ENCODE data around the gene ZC3H10. TPM values are rescaled to one million over a fixed set of nuclear protein-coding genes. Genes with fewer than 3 reads are reported as not detected.

ZC3H10 gene
- polyA plus RNA-seq, 1 experiment: 1.6 TPM

DNA sequence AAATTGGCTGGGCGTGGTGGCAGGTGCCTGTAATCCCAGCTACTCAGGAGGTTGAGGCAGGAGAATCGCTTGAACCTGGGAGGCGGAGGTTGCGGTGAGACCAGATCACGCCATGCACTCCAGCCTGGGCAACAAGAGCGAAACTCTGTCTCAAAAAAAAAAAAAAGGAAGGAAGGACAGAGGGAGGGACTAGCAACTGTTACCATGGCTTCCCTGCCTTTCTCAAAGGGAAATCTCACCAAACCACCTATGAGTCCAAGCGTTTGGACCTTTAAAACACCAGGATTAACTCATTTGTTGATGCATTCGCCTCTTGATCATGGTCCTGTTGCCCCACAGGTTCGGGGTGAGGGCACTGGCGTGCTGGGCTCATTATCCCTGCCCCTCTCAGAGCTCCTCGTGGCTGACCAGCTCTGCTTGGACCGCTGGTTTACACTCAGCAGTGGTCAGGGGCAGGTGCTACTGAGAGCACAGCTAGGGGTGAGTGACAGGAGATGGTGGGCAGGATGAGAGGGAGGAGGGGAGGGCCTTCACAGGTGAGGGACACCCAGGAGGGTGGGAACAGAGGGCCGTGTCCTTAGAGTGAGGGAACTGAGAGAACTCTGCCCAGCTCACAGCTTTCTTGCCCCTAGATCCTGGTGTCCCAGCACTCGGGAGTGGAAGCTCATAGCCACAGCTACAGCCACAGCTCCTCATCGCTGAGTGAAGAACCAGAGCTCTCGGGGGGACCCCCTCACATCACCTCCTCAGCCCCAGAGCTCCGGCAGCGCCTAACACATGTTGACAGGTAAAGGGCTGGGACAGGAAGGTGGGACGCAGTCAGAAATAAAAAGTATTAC, 24.1 kb downstream of the ZC3H10 start:
- CTCF ChIA-PET: interaction anchor here (1.5 to 4.0 kb wide), 4 partner anchors 10 to 16 kb away, joined by 3 to 21 read pairs (median 5); partner anchors contain the start of genes ESYT1 and MYL6B
- Histone ChIP-seq H3K27me3 (ENCODE audit: control insufficient read depth, insufficient read depth, low read length) (no peaks in the 10 kb centered on the region), H3K36me3 (ENCODE audit: control insufficient read depth, insufficient read depth, low read length) (peaks cover 31% of the 10 kb centered on the region), H3K4me3 (ENCODE audit: low read depth, low read length) (no peak overlapping the region)
- TF ChIP-seq, protein P1, sequence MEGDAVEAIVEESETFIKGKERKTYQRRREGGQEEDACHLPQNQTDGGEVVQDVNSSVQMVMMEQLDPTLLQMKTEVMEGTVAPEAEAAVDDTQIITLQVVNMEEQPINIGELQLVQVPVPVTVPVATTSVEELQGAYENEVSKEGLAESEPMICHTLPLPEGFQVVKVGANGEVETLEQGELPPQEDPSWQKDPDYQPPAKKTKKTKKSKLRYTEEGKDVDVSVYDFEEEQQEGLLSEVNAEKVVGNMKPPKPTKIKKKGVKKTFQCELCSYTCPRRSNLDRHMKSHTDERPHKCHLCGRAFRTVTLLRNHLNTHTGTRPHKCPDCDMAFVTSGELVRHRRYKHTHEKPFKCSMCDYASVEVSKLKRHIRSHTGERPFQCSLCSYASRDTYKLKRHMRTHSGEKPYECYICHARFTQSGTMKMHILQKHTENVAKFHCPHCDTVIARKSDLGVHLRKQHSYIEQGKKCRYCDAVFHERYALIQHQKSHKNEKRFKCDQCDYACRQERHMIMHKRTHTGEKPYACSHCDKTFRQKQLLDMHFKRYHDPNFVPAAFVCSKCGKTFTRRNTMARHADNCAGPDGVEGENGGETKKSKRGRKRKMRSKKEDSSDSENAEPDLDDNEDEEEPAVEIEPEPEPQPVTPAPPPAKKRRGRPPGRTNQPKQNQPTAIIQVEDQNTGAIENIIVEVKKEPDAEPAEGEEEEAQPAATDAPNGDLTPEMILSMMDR (IDR thresholded peaks at IDR 0.05; ENCODE audit: insufficient read depth, low read depth, low read length): no peak
- DNase-seq (ENCODE audit: low read depth): no peak
- POLR2A ChIA-PET: no interaction called here

DNA sequence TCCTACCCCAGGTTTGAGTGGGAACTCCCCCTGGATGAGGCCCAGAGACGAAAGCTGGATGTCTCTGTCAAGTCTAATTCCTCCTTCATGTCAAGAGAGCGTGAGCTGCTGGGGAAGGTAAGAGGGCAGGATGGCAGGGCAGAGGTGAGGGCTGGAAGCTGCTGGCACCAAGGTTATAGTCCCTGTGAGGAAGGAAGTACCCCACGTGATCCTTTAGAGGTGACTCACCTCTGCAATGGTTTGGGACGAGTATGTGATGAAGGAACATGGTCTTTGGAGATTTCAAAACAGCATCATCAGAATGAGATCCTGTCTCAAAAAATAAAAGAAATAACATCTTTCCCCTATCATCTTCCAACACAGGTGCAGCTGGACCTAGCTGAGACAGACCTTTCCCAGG, 25.2 kb downstream of the ZC3H10 start:
- ChIA-PET CTCF (interaction anchor here (1.5 to 4.0 kb wide), 5 partner anchors 9 to 46 kb away, joined by 3 to 21 read pairs (median 7); partner anchors contain the start of genes ESYT1, MYL6B and SMARCC2), POLR2A (interaction anchor here (0.6 kb wide), 1 partner anchor 24 kb away, joined by 3 read pairs; no protein-coding TSS in a partner anchor)
- H3K27me3 ChIP-seq (ENCODE audit: control insufficient read depth, insufficient read depth, low read length): no peaks in the 10 kb centered on the region
- peaks cover 22% of the 10 kb centered on the region for H3K36me3 ChIP-seq (ENCODE audit: control insufficient read depth, insufficient read depth, low read length)
- no peak for DNase-seq (ENCODE audit: low read depth)
- TF ChIP-seq, protein P1 (IDR thresholded peaks at IDR 0.05; ENCODE audit: insufficient read depth, low read depth, low read length): no peak
- no peak overlapping the region for H3K4me3 ChIP-seq (ENCODE audit: low read depth, low read length)

DNA sequence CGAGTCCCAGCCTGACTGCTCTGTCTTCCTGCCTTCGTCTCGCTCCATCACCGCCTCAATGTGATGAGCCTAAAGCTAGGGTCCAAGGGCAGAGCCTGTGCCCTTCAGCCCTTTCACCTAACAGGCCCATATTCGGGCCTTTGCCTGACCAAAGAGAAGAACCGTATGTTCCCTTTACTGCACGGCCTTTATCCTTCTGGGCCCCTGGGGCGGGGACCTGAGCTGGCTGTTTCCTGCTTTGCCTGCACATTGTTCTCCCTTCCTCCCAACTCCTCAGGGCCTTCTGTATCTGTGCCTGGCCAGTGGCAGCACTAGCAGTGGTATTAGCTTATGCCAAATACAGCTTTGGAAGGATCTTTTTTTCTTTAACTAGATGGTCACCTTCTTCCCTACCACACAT, 25.8 kb downstream of the ZC3H10 start:
- POLR2A ChIA-PET: interaction anchor here (0.6 kb wide), 1 partner anchor 24 kb away, joined by 3 read pairs; no protein-coding TSS in a partner anchor
- no peak for DNase-seq (ENCODE audit: low read depth)
- Histone ChIP-seq H3K4me3 (ENCODE audit: low read depth, low read length) (no peak overlapping the region), H3K27me3 (ENCODE audit: control insufficient read depth, insufficient read depth, low read length) (no peaks in the 10 kb centered on the region), H3K36me3 (ENCODE audit: control insufficient read depth, insufficient read depth, low read length) (peaks cover 21% of the 10 kb centered on the region)
- TF ChIP-seq, protein P1 (IDR thresholded peaks at IDR 0.05; ENCODE audit: insufficient read depth, low read depth, low read length): no peak
- CTCF ChIA-PET: interaction anchor here (0.9 to 4.0 kb wide), 4 partner anchors 16 to 46 kb away, joined by 3 to 21 read pairs (median 6); partner anchors contain the start of genes ESYT1 and SMARCC2

DNA sequence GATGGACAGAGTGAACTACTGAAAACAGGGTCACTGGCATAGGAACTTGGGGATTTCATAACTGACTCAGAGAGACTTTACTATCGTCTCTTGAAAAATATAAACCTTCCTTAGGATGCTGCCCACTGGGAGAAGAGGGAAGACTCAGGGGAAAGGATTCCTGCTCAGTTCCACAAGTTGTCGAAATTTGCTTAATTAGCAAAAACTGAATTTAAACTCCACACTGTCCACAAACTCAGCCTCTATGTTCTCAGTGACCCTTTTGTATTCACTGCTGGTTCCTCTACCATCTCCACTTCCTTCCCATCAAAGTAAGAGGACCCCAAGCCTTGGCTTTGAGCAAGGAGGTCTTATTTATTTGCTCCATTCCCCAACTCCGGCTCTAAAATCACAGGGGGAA, 27.2 kb downstream of the ZC3H10 start:
- Histone ChIP-seq H3K4me3 (ENCODE audit: low read depth, low read length) (no peak overlapping the region), H3K27me3 (ENCODE audit: control insufficient read depth, insufficient read depth, low read length) (no peaks in the 10 kb centered on the region), H3K36me3 (ENCODE audit: control insufficient read depth, insufficient read depth, low read length) (peaks cover 21% of the 10 kb centered on the region)
- CTCF ChIA-PET: interaction anchor here (4.0 kb wide), 1 partner anchor 19 kb away, joined by 21 read pairs; no protein-coding TSS in a partner anchor
- POLR2A ChIA-PET: no interaction called here
- no peak for DNase-seq (ENCODE audit: low read depth)
- TF ChIP-seq, protein P1 (IDR thresholded peaks at IDR 0.05; ENCODE audit: insufficient read depth, low read depth, low read length): no peak

Measured in BJ (cell line).